COLO668 (cell line): ENCODE measurements around the gene SHOX.
"Not testable (repeated sequence)": the region's sequence is repeated elsewhere in the genome, so short reads cannot be mapped to it uniquely, and the experiment has no call there.

Source experiments
- DNase-seq: peaks from one replicate; lab custom pipeline; 2025; ENCODE audit not compliant: unreplicated experiment; lab: John Stamatoyannopoulos, UW

Gene SHOX

GRCh38 chrX:636981-637659 lies 6.5 kb downstream of the SHOX start:
- no peak for DNase-seq

- DNase-seq, result no peak
Observed at GRCh38 chrX:637660-638481, 7.3 kb downstream of the SHOX start.

- no peak for DNase-seq
Observed at GRCh38 chrX:638482-639131, 8.0 kb downstream of the SHOX start.

- DNase-seq, result no peak
Observed at GRCh38 chrX:639151-639550, 8.6 kb downstream of the SHOX start.

GRCh38 chrX:640641-641040 lies 10.1 kb downstream of the SHOX start:
- no peak for DNase-seq

GRCh38 chrX:641671-642435 lies 11.3 kb downstream of the SHOX start:
- no peak for DNase-seq

GRCh38 chrX:642436-643240 lies 12.0 kb downstream of the SHOX start:
- no peak for DNase-seq

- DNase-seq, result no peak
Observed at GRCh38 chrX:643241-643595, 12.6 kb downstream of the SHOX start.

- DNase-seq, result no peak
Observed at GRCh38 chrX:643911-644303, 13.3 kb downstream of the SHOX start.

- DNase-seq, result no peak
Observed at GRCh38 chrX:644304-645281, 14.0 kb downstream of the SHOX start.

- no peak for DNase-seq
Observed at GRCh38 chrX:646228-646495, 15.6 kb downstream of the SHOX start.

- no peak for DNase-seq
Observed at GRCh38 chrX:646796-647195, 16.2 kb downstream of the SHOX start.

GRCh38 chrX:649166-649565 lies 18.6 kb downstream of the SHOX start:
- no peak for DNase-seq

- DNase-seq, result no peak
Observed at GRCh38 chrX:650324-650723, 19.7 kb downstream of the SHOX start.

- no peak for DNase-seq
Observed at GRCh38 chrX:650811-651210, 20.2 kb downstream of the SHOX start.

GRCh38 chrX:651922-652321 lies 21.3 kb downstream of the SHOX start:
- DNase-seq, result not testable (repeated sequence)

GRCh38 chrX:652341-652741 lies 21.8 kb downstream of the SHOX start:
- DNase-seq, result no peak

- no peak for DNase-seq
Observed at GRCh38 chrX:653306-653705, 22.7 kb downstream of the SHOX start.

GRCh38 chrX:661154-661553 lies 30.6 kb downstream of the SHOX start:
- no peak for DNase-seq

- DNase-seq, result no peak
Observed at GRCh38 chrX:662126-662525, 31.5 kb downstream of the SHOX start.
